HG03457 (cell line): Measurements from ENCODE around the gene OR13F1.
"Not testable (repeated sequence)": the region's sequence is repeated elsewhere in the genome, so short reads cannot be mapped to it uniquely, and the experiment has no call there.

ENCODE experiments used
- ATAC-seq: cut with Tn5 transposase; IDR thresholded peaks from one replicate; pipeline ENCODE4 v1.9.1; 2021; ENCODE audit warnings: moderate number of reproducible peaks; ENCODE audit not compliant: unreplicated experiment

Gene OR13F1

GRCh38 chr9:104503963-104504362 lies at the start of gene OR13F1:
Gene OR13F1, plus strand, starts transcription at chr9:104504263. Its CDS starts 0 bp downstream, at chr9:104504263.
- ATAC-seq: no peak

GRCh38 chr9:104456831-104457230 lies 47.2 kb upstream of the OR13F1 start:
- no peak for ATAC-seq

GRCh38 chr9:104463864-104464263 lies 40.2 kb upstream of the OR13F1 start:
- ATAC-seq: no peak

GRCh38 chr9:104468261-104468660 lies 35.8 kb upstream of the OR13F1 start:
- no peak for ATAC-seq

GRCh38 chr9:104482921-104483570 lies 21.0 kb upstream of the OR13F1 start:
- no peak for ATAC-seq

- ATAC-seq: no peak
Measured at GRCh38 chr9:104485014-104485413, 19.0 kb upstream of the OR13F1 start.

GRCh38 chr9:104494808-104495207 lies 9.3 kb upstream of the OR13F1 start:
- no peak for ATAC-seq

- no peak for ATAC-seq
Measured at GRCh38 chr9:104503440-104503839, 623 bp upstream of the OR13F1 start.

- ATAC-seq: no peak
Measured at GRCh38 chr9:104506565-104506964, 2.5 kb downstream of the OR13F1 start.

GRCh38 chr9:104514901-104515300 lies 10.8 kb downstream of the OR13F1 start:
- no peak for ATAC-seq

- ATAC-seq: not testable (repeated sequence)
Measured at GRCh38 chr9:104520241-104520640, 16.2 kb downstream of the OR13F1 start.

GRCh38 chr9:104527109-104527508 lies 23.0 kb downstream of the OR13F1 start, which contains the start of gene OR13C4:
Gene OR13C4, minus strand, starts transcription at chr9:104527209. Its CDS starts 0 bp downstream, at chr9:104527209.
- no peak for ATAC-seq

GRCh38 chr9:104536756-104537155 lies 32.7 kb downstream of the OR13F1 start, which contains the start of gene OR13C3:
Gene OR13C3, minus strand, starts transcription at chr9:104536856. Its CDS starts 133 bp downstream, at chr9:104536723.
- ATAC-seq: no peak

- ATAC-seq: no peak
Measured at GRCh38 chr9:104539275-104539674, 35.2 kb downstream of the OR13F1 start.

GRCh38 chr9:104544644-104545043 lies 40.6 kb downstream of the OR13F1 start:
- ATAC-seq: no peak

GRCh38 chr9:104553261-104553660 lies 49.2 kb downstream of the OR13F1 start:
- ATAC-seq: no peak
